ENCODE results near the gene AGAP1. TPM values are rescaled to one million over a fixed set of nuclear protein-coding genes. Genes with fewer than 3 reads are reported as not detected.

AGAP1 gene
- total RNA-seq, 1 donor from 2014 or later: 33.7 TPM

- Histone ChIP-seq H3K4me3 (ENCODE audit: low read depth, low read length) (no peak overlapping the region), H3K27me3 (ENCODE audit: control insufficient read depth, insufficient read depth, low read length) (no peaks in the 10 kb centered on the region), H3K36me3 (ENCODE audit: control insufficient read depth, insufficient read depth, low read length) (no peaks in the 10 kb centered on the region)
- DNase-seq (ENCODE audit: low read depth): no peak
- no peak for TF ChIP-seq CTCF (IDR thresholded peaks at IDR 0.05; ENCODE audit: insufficient read depth, low read length, poor library complexity, severe bottlenecking)
Observed at GRCh38 chr2:235870515-235870914, 376.7 kb downstream of the AGAP1 start.

GRCh38 chr2:235876099-235876679 lies 382.3 kb downstream of the AGAP1 start:
- TF ChIP-seq CTCF (IDR thresholded peaks at IDR 0.05; ENCODE audit: insufficient read depth, low read length, poor library complexity, severe bottlenecking): no peak

GRCh38 chr2:235877275-235877802 lies 383.5 kb downstream of the AGAP1 start:
- H3K36me3 ChIP-seq (ENCODE audit: control insufficient read depth, insufficient read depth, low read length): no peaks in the 10 kb centered on the region
- no peak overlapping the region for H3K4me3 ChIP-seq (ENCODE audit: low read depth, low read length)
- no peak for DNase-seq (ENCODE audit: low read depth)
- no peak for TF ChIP-seq CTCF (IDR thresholded peaks at IDR 0.05; ENCODE audit: insufficient read depth, low read length, poor library complexity, severe bottlenecking)
- no peaks in the 10 kb centered on the region for H3K27me3 ChIP-seq (ENCODE audit: control insufficient read depth, insufficient read depth, low read length)

More at GRCh38 chr2:235876099-235876679, 382.3 kb downstream of the AGAP1 start:
- Histone ChIP-seq H3K36me3 (ENCODE audit: control insufficient read depth, insufficient read depth, low read length) (no peaks in the 10 kb centered on the region), H3K4me3 (ENCODE audit: low read depth, low read length) (no peak overlapping the region), H3K27me3 (ENCODE audit: control insufficient read depth, insufficient read depth, low read length) (no peaks in the 10 kb centered on the region)
- no peak for DNase-seq (ENCODE audit: low read depth)

- Histone ChIP-seq H3K27me3 (ENCODE audit: control insufficient read depth, insufficient read depth, low read length) (no peaks in the 10 kb centered on the region), H3K36me3 (ENCODE audit: control insufficient read depth, insufficient read depth, low read length) (no peaks in the 10 kb centered on the region), H3K4me3 (ENCODE audit: low read depth, low read length) (no peak overlapping the region)
- no peak for DNase-seq (ENCODE audit: low read depth)
- no peak for TF ChIP-seq CTCF (IDR thresholded peaks at IDR 0.05; ENCODE audit: insufficient read depth, low read length, poor library complexity, severe bottlenecking)
Observed at GRCh38 chr2:235879116-235879515, 385.3 kb downstream of the AGAP1 start.

GRCh38 chr2:235883675-235884074 lies 389.8 kb downstream of the AGAP1 start:
- H3K4me3 ChIP-seq (ENCODE audit: low read depth, low read length): no peak overlapping the region
- TF ChIP-seq CTCF (IDR thresholded peaks at IDR 0.05; ENCODE audit: insufficient read depth, low read length, poor library complexity, severe bottlenecking): no peak

GRCh38 chr2:235889302-235889630 lies 395.4 kb downstream of the AGAP1 start:
- no peak overlapping the region for H3K4me3 ChIP-seq (ENCODE audit: low read depth, low read length)
- no peak for TF ChIP-seq CTCF (IDR thresholded peaks at IDR 0.05; ENCODE audit: insufficient read depth, low read length, poor library complexity, severe bottlenecking)
- no peak for DNase-seq (ENCODE audit: low read depth)
- no peaks in the 10 kb centered on the region for H3K27me3 ChIP-seq (ENCODE audit: control insufficient read depth, insufficient read depth, low read length)
- peaks cover 1% of the 10 kb centered on the region for H3K36me3 ChIP-seq (ENCODE audit: control insufficient read depth, insufficient read depth, low read length)

More at GRCh38 chr2:235883675-235884074, 389.8 kb downstream of the AGAP1 start:
- Histone ChIP-seq H3K27me3 (ENCODE audit: control insufficient read depth, insufficient read depth, low read length) (no peaks in the 10 kb centered on the region), H3K36me3 (ENCODE audit: control insufficient read depth, insufficient read depth, low read length) (peaks cover 1% of the 10 kb centered on the region)
- no peak for DNase-seq (ENCODE audit: low read depth)
